Endometrial microvascular endothelial cells (primary cell): Measurements from ENCODE around the gene WDR44. TPM values are rescaled to one million over a fixed set of nuclear protein-coding genes. Genes with fewer than 3 reads are reported as not detected.
"Not testable (repeated sequence)": the region's sequence is repeated elsewhere in the genome, so short reads cannot be mapped to it uniquely, and the experiment has no call there.

ENCODE experiments used
- in situ Hi-C: cut with HindIII; loops from 2 replicates; pipeline ENCODE4 v1.10.0; 2017; ENCODE audit warnings: low sequenced_read_pairs, low pct_unique_long_range_greater_than_20kb; ENCODE audit errors: inconsistent ontology term
- total RNA-seq: library from RNA; depleted of rRNA; stranded (reverse); fragments of >200 nt; gene quantifications from one replicate; pipeline ENCODE4 v1.2.3, GENCODE V29; 2015; ENCODE audit errors: inconsistent ontology term

Gene WDR44
- total RNA-seq, 1 donor from 2014 or later: 10.4 TPM

GRCh38 chrX:118459494-118459893, 113.6 kb downstream of the WDR44 start:
- in situ Hi-C loops: no loop called here

- in situ Hi-C loops: no loop called here
Observed at GRCh38 chrX:118464501-118464900, 118.6 kb downstream of the WDR44 start.

- in situ Hi-C loops: no loop called here
Observed at GRCh38 chrX:118468122-118468521, 122.2 kb downstream of the WDR44 start.

DNA sequence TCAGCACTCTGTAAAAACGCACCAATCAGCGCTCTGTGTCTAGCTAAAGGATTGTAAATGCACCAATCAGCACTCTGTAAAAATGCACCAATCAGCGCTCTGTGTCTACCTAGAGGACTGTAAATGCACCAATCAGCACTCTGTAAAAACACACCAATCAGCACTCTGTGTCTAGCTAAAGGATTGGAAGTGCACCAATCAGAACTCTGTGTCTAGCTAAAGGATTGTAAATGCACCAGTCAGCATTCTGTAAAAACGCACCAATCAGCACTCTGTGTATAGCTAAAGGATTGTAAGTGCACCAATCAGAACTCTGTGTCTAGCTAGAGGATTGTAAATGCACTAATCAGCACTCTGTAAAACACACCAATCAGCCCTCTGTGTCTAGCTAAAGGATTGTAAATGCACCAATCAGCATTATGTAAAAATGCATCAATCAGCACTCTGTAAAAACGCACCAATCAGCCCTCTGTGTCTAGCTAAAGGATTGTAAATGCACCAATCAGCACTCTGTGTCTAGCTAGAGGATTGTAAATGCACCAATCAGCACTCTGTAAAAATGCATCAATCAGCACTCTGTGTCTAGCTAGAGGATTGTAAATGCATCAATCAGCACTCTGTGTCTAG, 124.9 kb downstream of the WDR44 start:
- in situ Hi-C loops: not testable (repeated sequence)

- in situ Hi-C loops: no loop called here
Observed at GRCh38 chrX:118474586-118474985, 128.7 kb downstream of the WDR44 start.

GRCh38 chrX:118475903-118476302, 130.0 kb downstream of the WDR44 start:
- in situ Hi-C loops: no loop called here

DNA sequence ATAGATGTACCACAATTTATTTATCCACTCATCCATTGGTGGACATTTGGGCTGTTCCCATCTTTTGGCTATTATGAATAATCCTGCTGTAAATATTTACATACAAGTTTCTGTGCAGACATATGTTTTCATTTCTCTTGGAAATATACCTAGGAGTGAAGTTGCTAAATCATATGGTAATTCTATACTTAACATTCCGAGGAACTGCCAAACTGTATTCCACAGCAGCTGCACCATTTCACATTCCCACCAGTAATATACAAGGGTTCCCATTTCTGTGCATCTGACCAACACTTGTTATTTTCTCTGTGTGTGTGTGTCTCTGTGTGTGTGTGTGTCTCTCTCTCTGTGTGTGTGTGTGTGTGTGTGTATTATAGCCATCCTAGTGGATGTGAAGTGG, 134.3 kb downstream of the WDR44 start:
- in situ Hi-C loops: no loop called here

DNA sequence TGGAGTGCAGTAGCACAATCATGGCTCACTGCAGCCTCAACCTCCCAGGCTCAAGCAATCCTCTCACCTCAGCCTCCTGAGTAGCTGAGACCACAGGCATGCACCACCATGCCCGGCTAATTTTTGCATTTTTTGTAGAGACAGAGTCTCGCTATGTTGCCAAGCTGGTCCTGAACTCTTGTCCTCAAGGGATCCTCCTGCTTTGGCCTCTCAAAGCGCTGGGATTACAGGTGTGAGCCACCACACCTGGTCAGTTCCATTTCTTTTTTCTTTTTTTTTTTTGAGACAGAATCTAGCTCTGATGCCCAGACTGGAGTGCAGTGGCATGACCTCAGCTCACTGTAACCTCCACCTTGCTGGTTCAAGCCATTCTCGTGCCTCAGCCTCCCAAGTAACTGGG, 136.5 kb downstream of the WDR44 start:
- in situ Hi-C loops: not testable (repeated sequence)

DNA sequence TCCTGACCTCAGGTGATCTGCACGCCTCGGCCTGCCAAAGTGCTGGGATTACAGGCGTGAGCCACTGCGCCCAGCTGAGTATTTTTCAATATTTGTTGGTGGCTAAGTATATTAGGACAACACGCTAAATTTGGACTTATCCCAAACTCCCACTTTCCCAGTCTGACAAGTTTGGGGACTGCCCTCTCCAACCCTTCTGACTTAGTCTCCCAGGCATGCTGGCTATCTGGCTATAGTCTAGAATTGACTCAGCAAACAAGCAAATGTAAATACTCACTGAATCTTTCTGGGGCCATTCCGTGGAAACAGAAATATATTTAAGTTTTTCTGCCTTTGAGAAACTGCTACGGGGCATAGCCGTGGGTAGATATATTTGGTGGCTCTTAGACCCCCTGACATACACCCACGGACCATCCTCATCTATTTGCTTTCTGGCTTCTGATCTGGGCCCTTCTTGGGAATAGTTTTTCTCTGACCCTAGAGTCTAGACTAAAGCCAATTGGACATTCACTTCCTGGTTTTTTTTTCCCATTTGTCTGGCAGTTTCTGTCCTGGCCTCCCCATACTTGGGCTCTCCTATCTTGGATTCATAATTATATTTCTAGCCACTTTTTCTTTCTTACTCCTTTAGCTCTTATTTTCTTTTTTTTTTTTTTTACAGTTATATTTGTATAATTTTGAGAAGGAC, 138.5 kb downstream of the WDR44 start:
- in situ Hi-C loops: no loop called here

- in situ Hi-C loops: not testable (repeated sequence)
Observed at GRCh38 chrX:118486693-118487092, 140.8 kb downstream of the WDR44 start.

DNA sequence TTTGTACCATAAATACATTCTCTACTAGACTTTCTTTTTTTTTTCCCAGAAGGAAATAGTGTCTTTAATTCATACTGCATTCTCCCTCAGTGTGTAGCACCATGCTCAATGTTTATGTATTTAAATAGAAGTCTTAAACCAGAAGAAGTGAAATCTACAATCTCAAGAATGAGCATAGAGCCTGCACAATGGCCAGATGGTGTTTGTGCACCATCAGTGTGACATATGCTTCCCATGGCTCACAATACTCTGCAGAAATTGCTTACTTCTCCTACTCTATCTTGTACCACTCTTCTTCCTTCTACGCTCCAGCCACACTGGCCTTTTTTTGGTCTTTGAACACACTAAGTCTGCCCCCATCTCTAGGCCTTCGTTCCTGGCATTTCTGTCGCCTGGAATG, 147.1 kb downstream of the WDR44 start:
- in situ Hi-C loops: no loop called here

DNA sequence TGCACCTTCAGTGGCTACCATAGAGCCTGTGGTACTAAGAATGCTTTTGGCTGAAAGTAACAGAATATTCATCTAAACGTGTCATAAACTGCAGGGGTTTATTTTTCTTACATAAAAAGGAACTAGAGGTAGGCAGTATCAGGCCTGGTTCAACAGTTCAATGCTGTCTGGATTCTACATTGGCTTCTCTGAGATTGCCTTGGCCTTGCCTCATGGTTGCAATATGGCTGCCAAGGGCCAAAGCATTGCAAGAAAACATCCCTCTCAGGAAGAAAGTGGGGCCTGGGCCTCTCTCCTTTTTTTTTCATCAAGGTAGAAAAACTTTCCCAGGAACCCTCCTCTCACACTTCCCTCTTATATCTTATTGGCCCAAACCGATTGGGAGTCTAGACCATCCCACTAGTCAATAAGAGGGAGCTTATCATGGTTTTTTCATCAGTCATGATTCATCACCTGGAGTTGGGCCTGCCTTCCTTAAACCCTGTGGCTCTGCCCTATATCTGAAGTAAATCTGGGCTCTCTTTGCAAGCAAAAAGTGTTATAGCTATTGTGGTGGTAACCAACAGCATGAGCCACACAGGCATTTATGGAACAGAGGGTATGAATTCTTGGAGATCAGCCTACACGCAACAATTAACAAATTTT, 147.9 kb downstream of the WDR44 start:
- in situ Hi-C loops: no loop called here

DNA sequence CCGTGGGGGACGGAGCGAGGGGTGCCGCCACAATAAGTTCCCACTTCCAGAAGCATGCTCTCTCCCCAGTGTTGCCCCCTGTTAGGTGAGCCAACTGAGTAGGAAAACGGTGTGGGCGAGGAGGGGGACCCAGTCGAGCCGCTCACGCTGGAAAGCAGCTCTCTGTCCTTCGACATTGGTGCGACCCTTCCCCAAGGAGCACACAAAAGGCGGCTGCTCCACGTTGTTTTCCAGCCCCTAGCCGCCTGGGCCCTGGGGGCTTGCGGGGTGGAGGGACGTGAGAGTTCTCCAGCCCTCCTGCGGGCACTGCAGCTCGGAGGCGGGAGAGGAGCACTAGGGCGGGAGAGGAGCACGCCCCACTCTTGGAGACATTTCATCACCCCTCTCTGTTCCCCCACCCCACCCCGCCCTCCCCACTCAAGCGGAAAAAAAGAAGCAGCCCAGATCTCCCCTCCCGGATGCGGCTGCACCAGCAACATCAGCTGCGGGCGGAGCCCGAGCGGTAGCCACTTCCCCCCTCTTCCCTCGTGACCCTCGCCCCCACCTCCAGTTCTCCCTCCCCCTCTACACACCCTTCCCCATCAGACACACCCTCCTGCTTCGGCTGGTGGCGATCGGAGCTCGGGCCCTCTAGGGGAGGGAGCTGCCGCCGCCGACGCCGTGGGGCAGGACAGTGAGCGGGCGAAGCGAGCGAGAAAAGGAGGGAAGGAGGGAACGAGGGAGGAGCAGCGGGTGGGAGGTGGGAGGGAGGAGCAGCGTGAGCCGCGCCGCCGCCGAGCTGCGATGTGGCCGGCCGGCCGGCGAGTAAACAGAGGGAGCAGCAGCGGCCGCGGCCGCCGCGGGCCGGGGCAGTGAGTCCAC, 149.4 kb downstream of the WDR44 start, which contains the start of gene DOCK11:
Gene DOCK11, plus strand, starts transcription at position 755 of the 861 bp plus-strand sequence. CDS start 157 bp downstream, outside the sequence.
- in situ Hi-C loops: no loop called here

GRCh38 chrX:118495958-118496762, 150.3 kb downstream of the WDR44 start:
- in situ Hi-C loops: no loop called here

- in situ Hi-C loops: no loop called here
Observed at GRCh38 chrX:118496763-118497079, 150.8 kb downstream of the WDR44 start.

GRCh38 chrX:118497180-118497818, 151.4 kb downstream of the WDR44 start:
- in situ Hi-C loops: no loop called here

DNA sequence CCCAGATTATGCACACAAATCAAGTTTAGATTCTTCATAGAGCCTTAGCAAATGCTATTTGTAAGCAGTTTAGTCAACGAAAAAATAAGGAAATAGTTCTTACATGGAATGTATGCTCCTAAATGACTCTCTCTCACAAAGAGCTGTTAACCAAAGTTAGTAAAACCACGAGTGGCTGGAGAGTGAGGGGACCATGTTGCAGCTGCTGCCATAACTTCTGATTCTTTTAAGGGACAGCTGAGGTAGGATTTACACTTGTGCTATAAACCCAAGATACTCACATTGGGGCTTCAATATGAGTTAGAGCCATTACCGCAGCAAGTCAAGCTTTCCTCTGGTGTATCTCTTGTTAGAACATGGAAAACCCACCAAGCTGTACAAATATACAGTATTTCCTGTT, 152.4 kb downstream of the WDR44 start:
- in situ Hi-C loops: no loop called here

GRCh38 chrX:118498755-118499154, 152.8 kb downstream of the WDR44 start:
- in situ Hi-C loops: no loop called here
